ENCODE data around the gene LDB2.

Gene LDB2

GRCh38 chr4:16867827-16868226 is 30.6 kb downstream of the LDB2 start:
- TF ChIP-seq, protein P1, sequence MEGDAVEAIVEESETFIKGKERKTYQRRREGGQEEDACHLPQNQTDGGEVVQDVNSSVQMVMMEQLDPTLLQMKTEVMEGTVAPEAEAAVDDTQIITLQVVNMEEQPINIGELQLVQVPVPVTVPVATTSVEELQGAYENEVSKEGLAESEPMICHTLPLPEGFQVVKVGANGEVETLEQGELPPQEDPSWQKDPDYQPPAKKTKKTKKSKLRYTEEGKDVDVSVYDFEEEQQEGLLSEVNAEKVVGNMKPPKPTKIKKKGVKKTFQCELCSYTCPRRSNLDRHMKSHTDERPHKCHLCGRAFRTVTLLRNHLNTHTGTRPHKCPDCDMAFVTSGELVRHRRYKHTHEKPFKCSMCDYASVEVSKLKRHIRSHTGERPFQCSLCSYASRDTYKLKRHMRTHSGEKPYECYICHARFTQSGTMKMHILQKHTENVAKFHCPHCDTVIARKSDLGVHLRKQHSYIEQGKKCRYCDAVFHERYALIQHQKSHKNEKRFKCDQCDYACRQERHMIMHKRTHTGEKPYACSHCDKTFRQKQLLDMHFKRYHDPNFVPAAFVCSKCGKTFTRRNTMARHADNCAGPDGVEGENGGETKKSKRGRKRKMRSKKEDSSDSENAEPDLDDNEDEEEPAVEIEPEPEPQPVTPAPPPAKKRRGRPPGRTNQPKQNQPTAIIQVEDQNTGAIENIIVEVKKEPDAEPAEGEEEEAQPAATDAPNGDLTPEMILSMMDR (IDR thresholded peaks at IDR 0.05), result no peak
- Histone ChIP-seq H3K27me3 (no peaks in the 10 kb centered on the region), H3K36me3 (no peaks in the 10 kb centered on the region), H3K4me1 (no peaks in the 10 kb centered on the region), H3K27ac (no peak overlapping the region), H3K4me3 (no peak overlapping the region), H3K9me3 (no peaks in the 10 kb centered on the region)
- no peak for DNase-seq
- intact Hi-C loops (cut with DNase I; ENCODE audit: low total_unique reads), result no loop called here

- TF ChIP-seq, protein P1 (IDR thresholded peaks at IDR 0.05), result no peak
- intact Hi-C loops (cut with DNase I; ENCODE audit: low total_unique reads), result no loop called here
- no peak overlapping the region for H3K27ac ChIP-seq
Measured at GRCh38 chr4:16866974-16867373, 31.5 kb downstream of the LDB2 start.

GRCh38 chr4:16865897-16866283 is 32.6 kb downstream of the LDB2 start:
- Histone ChIP-seq H3K9me3 (no peaks in the 10 kb centered on the region), H3K36me3 (no peaks in the 10 kb centered on the region), H3K27me3 (no peaks in the 10 kb centered on the region), H3K27ac (no peak overlapping the region), H3K4me3 (no peak overlapping the region), H3K4me1 (no peaks in the 10 kb centered on the region)
- intact Hi-C loops (cut with DNase I; ENCODE audit: low total_unique reads), result no loop called here
- no peak for DNase-seq
- TF ChIP-seq, protein P1 (IDR thresholded peaks at IDR 0.05), result no peak

More at GRCh38 chr4:16866974-16867373, 31.5 kb downstream of the LDB2 start:
- DNase-seq, result no peak
- no peaks in the 10 kb centered on the region for H3K27me3 ChIP-seq
- no peaks in the 10 kb centered on the region for H3K9me3 ChIP-seq
- H3K4me3 ChIP-seq, result no peak overlapping the region
- no peaks in the 10 kb centered on the region for H3K36me3 ChIP-seq
- no peaks in the 10 kb centered on the region for H3K4me1 ChIP-seq

GRCh38 chr4:16865209-16865896 is 33.1 kb downstream of the LDB2 start:
- no peak for DNase-seq
- Histone ChIP-seq H3K27me3 (no peaks in the 10 kb centered on the region), H3K27ac (no peak overlapping the region), H3K36me3 (no peaks in the 10 kb centered on the region), H3K9me3 (no peaks in the 10 kb centered on the region), H3K4me3 (no peak overlapping the region), H3K4me1 (no peaks in the 10 kb centered on the region)
- intact Hi-C loops (cut with DNase I; ENCODE audit: low total_unique reads), result no loop called here
- TF ChIP-seq, protein P1 (IDR thresholded peaks at IDR 0.05), result no peak

DNA sequence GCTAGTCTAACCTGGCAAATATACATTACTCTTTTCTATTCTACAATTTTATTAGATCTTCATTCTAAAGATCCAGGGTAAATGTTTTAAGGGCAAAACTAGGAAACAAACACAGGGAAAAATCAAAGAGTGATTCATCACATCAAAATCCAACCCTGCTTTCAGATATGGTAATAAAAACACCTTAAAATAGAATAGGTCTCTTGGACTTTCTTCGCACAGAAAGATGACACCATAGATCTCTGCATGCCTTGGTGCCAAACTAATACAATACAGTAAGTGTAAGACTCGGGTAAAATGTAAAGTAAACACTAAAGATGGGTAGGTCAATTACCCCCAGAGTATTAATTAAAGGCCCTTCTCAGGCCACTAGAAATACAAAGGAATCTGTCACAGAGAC is 34.2 kb downstream of the LDB2 start:
- Histone ChIP-seq H3K9me3 (no peaks in the 10 kb centered on the region), H3K27ac (no peak overlapping the region), H3K36me3 (no peaks in the 10 kb centered on the region), H3K4me3 (no peak overlapping the region), H3K27me3 (no peaks in the 10 kb centered on the region), H3K4me1 (no peaks in the 10 kb centered on the region)
- no peak for DNase-seq
- TF ChIP-seq, protein P1 (IDR thresholded peaks at IDR 0.05), result no peak
- intact Hi-C loops (cut with DNase I; ENCODE audit: low total_unique reads), result no loop called here

DNA sequence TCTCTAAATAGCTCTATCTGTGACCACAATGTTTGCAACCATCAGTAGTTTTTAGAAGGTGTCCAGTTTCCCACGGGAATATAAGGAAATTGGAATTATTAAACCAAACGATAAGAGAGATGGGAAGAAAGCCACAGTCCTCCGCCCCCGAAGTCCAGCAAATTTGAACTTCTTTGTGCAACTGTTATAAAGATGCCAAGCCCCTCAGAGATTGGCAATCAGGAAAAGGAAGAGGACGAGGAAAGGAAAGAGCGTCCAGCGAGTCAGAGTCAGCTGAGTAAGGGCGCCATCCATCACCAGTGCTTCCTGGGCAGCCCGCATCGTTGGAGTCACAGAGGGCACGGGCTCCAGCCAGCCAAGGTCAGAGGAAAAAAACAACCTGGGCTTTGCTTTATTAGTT is 35.7 kb downstream of the LDB2 start:
- intact Hi-C loops (cut with DNase I; ENCODE audit: low total_unique reads), result no loop called here
- no peak overlapping the region for H3K27ac ChIP-seq
- no peaks in the 10 kb centered on the region for H3K4me1 ChIP-seq
- H3K4me3 ChIP-seq, result no peak overlapping the region
- H3K36me3 ChIP-seq, result no peaks in the 10 kb centered on the region
- TF ChIP-seq, protein P1 (IDR thresholded peaks at IDR 0.05), result no peak
- no peaks in the 10 kb centered on the region for H3K27me3 ChIP-seq
- no peak for DNase-seq
- H3K9me3 ChIP-seq, result no peaks in the 10 kb centered on the region
